T-helper 22 cell (primary cell): ENCODE data around the gene MPC2.

Experiments used
- DNase-seq: peaks from one replicate; pipeline ENCODE4 v3.0.0-alpha.2; 2020; ENCODE audit warnings: low read depth

Gene MPC2

GRCh38 chr1:167936930-167937708 lies at the start of gene MPC2:
Gene MPC2 (minus strand): TSS chr1:167937072. CDS start chr1:167935841, 1,231 bp downstream.
- peak; percentile 60 for DNase-seq

GRCh38 chr1:167984886-167985489 lies 48.1 kb upstream of the MPC2 start:
- DNase-seq: no peak

GRCh38 chr1:167983797-167984420 lies 47.0 kb upstream of the MPC2 start:
- DNase-seq: no peak

- DNase-seq: no peak
Measured at GRCh38 chr1:167981933-167982332, 45.1 kb upstream of the MPC2 start.

GRCh38 chr1:167977245-167977644 lies 40.4 kb upstream of the MPC2 start:
- DNase-seq: no peak

- DNase-seq: no peak
Measured at GRCh38 chr1:167974698-167975097, 37.8 kb upstream of the MPC2 start.

GRCh38 chr1:167973832-167974231 lies 37.0 kb upstream of the MPC2 start:
- no peak for DNase-seq

GRCh38 chr1:167968569-167968968 lies 31.7 kb upstream of the MPC2 start:
- DNase-seq: no peak

GRCh38 chr1:167966050-167966449 lies 29.2 kb upstream of the MPC2 start:
- DNase-seq: no peak

GRCh38 chr1:167964646-167965045 lies 27.8 kb upstream of the MPC2 start:
- DNase-seq: no peak

- no peak for DNase-seq
Measured at GRCh38 chr1:167957710-167958109, 20.8 kb upstream of the MPC2 start.

- no peak for DNase-seq
Measured at GRCh38 chr1:167955915-167956314, 19.0 kb upstream of the MPC2 start.

- DNase-seq: no peak
Measured at GRCh38 chr1:167950569-167950968, 13.7 kb upstream of the MPC2 start.

- no peak for DNase-seq
Measured at GRCh38 chr1:167949785-167950184, 12.9 kb upstream of the MPC2 start.

- DNase-seq: no peak
Measured at GRCh38 chr1:167947733-167948132, 10.9 kb upstream of the MPC2 start.

- no peak for DNase-seq
Measured at GRCh38 chr1:167943541-167943940, 6.7 kb upstream of the MPC2 start.

GRCh38 chr1:167940264-167940663 lies 3.4 kb upstream of the MPC2 start:
- no peak for DNase-seq

- no peak for DNase-seq
Measured at GRCh38 chr1:167938080-167938636, 1.3 kb upstream of the MPC2 start.

GRCh38 chr1:167937709-167938010 lies 788 bp upstream of the MPC2 start:
- no peak for DNase-seq

- DNase-seq: peak; percentile 96
Measured at GRCh38 chr1:167936068-167936929, 573 bp downstream of the MPC2 start, which contains the start of gene DCAF6. Gene DCAF6 (plus strand): TSS chr1:167936683. CDS start chr1:167936912, 229 bp downstream.

GRCh38 chr1:167935216-167936067 lies 1.4 kb downstream of the MPC2 start:
- DNase-seq: peak; percentile 2
